Mesendoderm (in vitro differentiated cells): Measurements from ENCODE around the gene DNASE1L1.

ENCODE experiments used
- DNase-seq: peaks from one replicate; pipeline ENCODE4 v3.0.0; 2013
- H2AK5ac ChIP-seq: 2 replicates; pipeline ENCODE4 v1.6.1; 2013; ENCODE audit warnings: low read length, inconsistent platforms
- H2BK120ac ChIP-seq: 2 replicates; pipeline ENCODE4 v1.6.1; 2013; ENCODE audit warnings: low read depth, mild to moderate bottlenecking, low read length, moderate library complexity, mixed read lengths
- H2BK15ac ChIP-seq: replicated peaks from 2 replicates; pipeline ENCODE4 v1.6.1; 2013; ENCODE audit warnings: low read depth, mild to moderate bottlenecking, moderate library complexity
- H2BK5ac ChIP-seq: 2 replicates; pipeline ENCODE4 v1.6.1; 2013; ENCODE audit warnings: low read length, inconsistent platforms
- H3K18ac ChIP-seq: 2 replicates; pipeline ENCODE4 v1.6.1; 2013; ENCODE audit warnings: mild to moderate bottlenecking, low read length, mixed read lengths
- H3K23ac ChIP-seq: one replicate; pipeline ENCODE4 v1.6.1; 2013; ENCODE audit warnings: low read length
- H3K27ac ChIP-seq: 2 replicates; pipeline ENCODE4 v1.5.1; 2013; ENCODE audit warnings: low read depth, mild to moderate bottlenecking, inconsistent platforms, low read length, moderate library complexity
- H3K27me3 ChIP-seq: 2 replicates; pipeline ENCODE4 v1.6.1; 2013; ENCODE audit warnings: low read length, control low read depth, mild to moderate bottlenecking, inconsistent platforms; ENCODE audit not compliant: insufficient read depth, poor library complexity
- H3K36me3 ChIP-seq: 2 replicates; pipeline ENCODE4 v1.6.1; 2013; ENCODE audit warnings: low read length, inconsistent platforms; ENCODE audit not compliant: control insufficient read depth, insufficient read depth
- H3K4ac ChIP-seq: one replicate; pipeline ENCODE4 v1.6.1; 2013; ENCODE audit warnings: low read depth, mild to moderate bottlenecking, low read length, moderate library complexity
- H3K4me1 ChIP-seq: 2 replicates; pipeline ENCODE4 v1.6.1; 2013; ENCODE audit warnings: low read depth, low read length, inconsistent platforms; ENCODE audit not compliant: control insufficient read depth
- H3K4me2 ChIP-seq: 2 replicates; pipeline ENCODE4 v1.6.1; 2013; ENCODE audit warnings: low read length
- H3K4me3 ChIP-seq: 2 replicates; pipeline ENCODE4 v1.5.1; 2013; ENCODE audit warnings: mild to moderate bottlenecking, low read length
- H3K56ac ChIP-seq: one replicate; pipeline ENCODE4 v1.6.1; 2013; ENCODE audit warnings: low read length
- H3K79me1 ChIP-seq: 2 replicates; pipeline ENCODE4 v1.6.1; 2013; ENCODE audit warnings: low read length, inconsistent platforms
- H3K79me2 ChIP-seq: 2 replicates; pipeline ENCODE4 v1.6.1; 2013; ENCODE audit warnings: mild to moderate bottlenecking, low read length; ENCODE audit not compliant: control insufficient read depth, insufficient read depth
- H3K9ac ChIP-seq: 2 replicates; pipeline ENCODE4 v1.6.1; 2013; ENCODE audit warnings: low read length, inconsistent platforms
- H4K5ac ChIP-seq: one replicate; pipeline ENCODE4 v1.6.1; 2013; ENCODE audit warnings: low read length
- H4K8ac ChIP-seq: one replicate; pipeline ENCODE4 v1.6.1; 2013; ENCODE audit warnings: low read depth, mild to moderate bottlenecking, control low read depth, low read length, moderate library complexity
- WGBS: extraction: QIAGEN DNeasy Blood & Tissue Kit; methylation state at CpG from one replicate; pipeline ENCODE4 v1.1.7; 2013; ENCODE audit warnings: low lambda C conversion rate, missing lambda C conversion rate; ENCODE audit not compliant: insufficient coverage; ENCODE audit errors: extremely low coverage; 5-methylcytosine and 5-hydroxymethylcytosine counted together

Gene DNASE1L1

GRCh38 chrX:154375156-154375504 is 33.9 kb downstream of the DNASE1L1 start:
- H3K18ac ChIP-seq = no peak overlapping the region
- no peaks in the 10 kb centered on the region for H3K27me3 ChIP-seq
- H4K5ac ChIP-seq = no peak overlapping the region
- H3K36me3 ChIP-seq = no peaks in the 10 kb centered on the region
- H2AK5ac ChIP-seq = no peak overlapping the region
- no peaks in the 10 kb centered on the region for H3K79me1 ChIP-seq
- no peak overlapping the region for H3K9ac ChIP-seq
- H3K4me3 ChIP-seq = no peak overlapping the region
- no peak for DNase-seq
- H3K4ac ChIP-seq = no peak overlapping the region
- WGBS = no CpG with 5 or more reads among the region's 10 CpGs
- no peak overlapping the region for H3K56ac ChIP-seq
- H3K27ac ChIP-seq = no peak overlapping the region
- peaks cover 11% of the 10 kb centered on the region for H3K79me2 ChIP-seq
- H3K23ac ChIP-seq = no peak overlapping the region
- H4K8ac ChIP-seq = no peak overlapping the region
- H2BK120ac ChIP-seq = no peak overlapping the region
- H2BK5ac ChIP-seq = no peak overlapping the region
- H2BK15ac ChIP-seq = no peak overlapping the region
- no peaks in the 10 kb centered on the region for H3K4me1 ChIP-seq
- H3K4me2 ChIP-seq = no peak overlapping the region

GRCh38 chrX:154374313-154375155 is 34.5 kb downstream of the DNASE1L1 start, which contains the start of gene FLNA:
FLNA (minus strand) TSS chrX:154374634; CDS start chrX:154371245, 3,389 bp downstream.
- H4K8ac ChIP-seq = no peak within 1 kb of the TSS
- DNase-seq = peak; percentile 51
- H3K56ac ChIP-seq = peak within 1 kb of the TSS; percentile 79
- H3K27me3 ChIP-seq = no peaks in the 10 kb centered on the region
- peak within 1 kb of the TSS; percentile 20 for H3K4me2 ChIP-seq
- H3K79me2 ChIP-seq = peaks cover 14% of the 10 kb centered on the region
- H3K27ac ChIP-seq = no peak within 1 kb of the TSS
- no peak within 1 kb of the TSS for H2BK5ac ChIP-seq
- peak within 1 kb of the TSS; percentile 81 for H3K18ac ChIP-seq
- H2BK120ac ChIP-seq = no peak within 1 kb of the TSS
- no peak within 1 kb of the TSS for H3K23ac ChIP-seq
- no peak within 1 kb of the TSS for H2BK15ac ChIP-seq
- no peaks in the 10 kb centered on the region for H3K4me1 ChIP-seq
- no peak within 1 kb of the TSS for H4K5ac ChIP-seq
- WGBS = no CpG with 5 or more reads among the region's 95 CpGs
- no peak within 1 kb of the TSS for H3K4me3 ChIP-seq
- H3K36me3 ChIP-seq = no peaks in the 10 kb centered on the region
- no peak within 1 kb of the TSS for H2AK5ac ChIP-seq
- H3K9ac ChIP-seq = peak within 1 kb of the TSS; percentile 62
- H3K4ac ChIP-seq = peak within 1 kb of the TSS; percentile 21
- H3K79me1 ChIP-seq = no peaks in the 10 kb centered on the region

- DNase-seq = peak; percentile 90
Measured at GRCh38 chrX:154373340-154374306, 35.4 kb downstream of the DNASE1L1 start.

GRCh38 chrX:154372612-154373022 is 36.4 kb downstream of the DNASE1L1 start:
- Histone ChIP-seq H4K5ac (no peak overlapping the region), H3K56ac (no peak overlapping the region), H2AK5ac (no peak overlapping the region), H2BK120ac (no peak overlapping the region), H4K8ac (no peak overlapping the region), H3K18ac (peak overlapping the region; percentile 65), H3K4me3 (no peak overlapping the region), H3K27ac (no peak overlapping the region), H2BK5ac (no peak overlapping the region), H3K79me1 (no peaks in the 10 kb centered on the region), H3K79me2 (peaks cover 30% of the 10 kb centered on the region), H2BK15ac (no peak overlapping the region), H3K4me2 (no peak overlapping the region), H3K23ac (no peak overlapping the region), H3K36me3 (peaks cover 2% of the 10 kb centered on the region), H3K4ac (peak overlapping the region; percentile 87), H3K4me1 (no peaks in the 10 kb centered on the region), H3K27me3 (no peaks in the 10 kb centered on the region), H3K9ac (no peak overlapping the region)
- DNase-seq = peak; percentile 44
- WGBS = no CpG with 5 or more reads among the region's 5 CpGs

More at GRCh38 chrX:154373340-154374306, 35.4 kb downstream of the DNASE1L1 start:
- Histone ChIP-seq H3K23ac (no peak overlapping the region), H3K18ac (peak overlapping the region; percentile 65), H3K79me2 (peaks cover 20% of the 10 kb centered on the region), H2BK5ac (no peak overlapping the region), H2BK120ac (no peak overlapping the region), H3K4ac (peak overlapping the region; percentile 21), H3K9ac (peak overlapping the region; percentile 62), H2BK15ac (no peak overlapping the region), H3K27ac (peak overlapping the region; percentile 34), H4K8ac (no peak overlapping the region), H4K5ac (no peak overlapping the region), H3K36me3 (no peaks in the 10 kb centered on the region), H3K27me3 (no peaks in the 10 kb centered on the region), H3K4me1 (no peaks in the 10 kb centered on the region), H2AK5ac (no peak overlapping the region), H3K56ac (peak overlapping the region; percentile 79), H3K4me2 (peak overlapping the region; percentile 20), H3K79me1 (no peaks in the 10 kb centered on the region), H3K4me3 (no peak overlapping the region)
- no CpG with 5 or more reads among the region's 23 CpGs for WGBS

- Histone ChIP-seq H2BK15ac (no peak overlapping the region), H3K56ac (peak overlapping the region; percentile 86), H4K5ac (no peak overlapping the region), H2AK5ac (no peak overlapping the region), H2BK120ac (no peak overlapping the region), H3K4ac (peak overlapping the region; percentile 66), H3K79me1 (no peaks in the 10 kb centered on the region), H3K18ac (peak overlapping the region; percentile 90), H4K8ac (no peak overlapping the region), H2BK5ac (no peak overlapping the region), H3K36me3 (peaks cover 7% of the 10 kb centered on the region), H3K27me3 (no peaks in the 10 kb centered on the region), H3K4me3 (no peak overlapping the region), H3K27ac (peak overlapping the region; percentile 57), H3K4me2 (peak overlapping the region; percentile 18), H3K9ac (peak overlapping the region; percentile 76), H3K23ac (no peak overlapping the region), H3K4me1 (no peaks in the 10 kb centered on the region), H3K79me2 (peaks cover 37% of the 10 kb centered on the region)
- WGBS = no CpG with 5 or more reads among the region's 43 CpGs
- no peak for DNase-seq
Measured at GRCh38 chrX:154371789-154372300, 37.2 kb downstream of the DNASE1L1 start.
